C4-2B (cell line): ENCODE results near the gene SLC38A3.

ENCODE experiments used
- H3K27ac ChIP-seq: fragments of 450-650 bp; 2 replicates; pipeline ENCODE4 v1.5.1; 2017
- CTCF ChIP-seq: fragments of 450-650 bp; conservative IDR thresholded peaks from 2 replicates; pipeline ENCODE4 v1.5.1; 2017; ENCODE audit warnings: mild to moderate bottlenecking
- ZFX ChIP-seq: fragments of 450-650 bp; IDR thresholded peaks from 2 replicates; pipeline ENCODE4 v1.6.1; 2017

SLC38A3 gene

GRCh38 chr3:50266017-50266416, 60.9 kb downstream of the SLC38A3 start:
- TF ChIP-seq ZFX = no peak
- TF ChIP-seq CTCF = no peak
- H3K27ac ChIP-seq = no peak overlapping the region

- TF ChIP-seq ZFX (no peak), CTCF (no peak)
- peak overlapping the region; percentile 18 for H3K27ac ChIP-seq
Measured at GRCh38 chr3:50266836-50267235, 61.8 kb downstream of the SLC38A3 start.

GRCh38 chr3:50267280-50267913, 62.3 kb downstream of the SLC38A3 start:
- peak overlapping the region; percentile 18 for H3K27ac ChIP-seq
- TF ChIP-seq ZFX = no peak
- TF ChIP-seq CTCF = no peak

- no peak overlapping the region for H3K27ac ChIP-seq
- no peak for TF ChIP-seq CTCF
- no peak for TF ChIP-seq ZFX
Measured at GRCh38 chr3:50268276-50268675, 63.2 kb downstream of the SLC38A3 start.

GRCh38 chr3:50268703-50269451, 63.8 kb downstream of the SLC38A3 start, which contains the start of gene SEMA3B:
Gene SEMA3B, plus strand, starts transcription at chr3:50269147. Its CDS starts 94 bp downstream, at chr3:50269241.
- TF ChIP-seq CTCF (no peak), ZFX (no peak)
- peak within 1 kb of the TSS; percentile 41 for H3K27ac ChIP-seq

- TF ChIP-seq ZFX = no peak
- TF ChIP-seq CTCF = no peak
- peak overlapping the region; percentile 41; the same call in 1 of the 2 replicates for H3K27ac ChIP-seq
Measured at GRCh38 chr3:50269460-50269859, 64.4 kb downstream of the SLC38A3 start.

- peak overlapping the region; percentile 41 for H3K27ac ChIP-seq
- TF ChIP-seq CTCF (no peak), ZFX (no peak)
Measured at GRCh38 chr3:50269977-50270413, 64.9 kb downstream of the SLC38A3 start.
